NCI-H460 (cell line): Measurements from ENCODE around the gene PALMD. TPM values are rescaled to one million over a fixed set of nuclear protein-coding genes. Genes with fewer than 3 reads are reported as not detected.
A peak's percentile ranks its signal among the peaks of the same experiment; 100 is the strongest.

Source experiments
- DNase-seq: peaks from one replicate; pipeline ENCODE4 v3.0.0-alpha.2; 2016; ENCODE audit warnings: low read depth; ENCODE audit errors: extremely low read depth
- total RNA-seq: library from RNA; depleted of rRNA; stranded (reverse); fragments of >200 nt; shearing (Covaris generic); gene quantifications from 2 replicates; pipeline ENCODE4 v1.2.3, GENCODE V29; 2014

Gene PALMD
- total RNA-seq, 1 experiment from 2014 or later, result 5.2 TPM

DNA sequence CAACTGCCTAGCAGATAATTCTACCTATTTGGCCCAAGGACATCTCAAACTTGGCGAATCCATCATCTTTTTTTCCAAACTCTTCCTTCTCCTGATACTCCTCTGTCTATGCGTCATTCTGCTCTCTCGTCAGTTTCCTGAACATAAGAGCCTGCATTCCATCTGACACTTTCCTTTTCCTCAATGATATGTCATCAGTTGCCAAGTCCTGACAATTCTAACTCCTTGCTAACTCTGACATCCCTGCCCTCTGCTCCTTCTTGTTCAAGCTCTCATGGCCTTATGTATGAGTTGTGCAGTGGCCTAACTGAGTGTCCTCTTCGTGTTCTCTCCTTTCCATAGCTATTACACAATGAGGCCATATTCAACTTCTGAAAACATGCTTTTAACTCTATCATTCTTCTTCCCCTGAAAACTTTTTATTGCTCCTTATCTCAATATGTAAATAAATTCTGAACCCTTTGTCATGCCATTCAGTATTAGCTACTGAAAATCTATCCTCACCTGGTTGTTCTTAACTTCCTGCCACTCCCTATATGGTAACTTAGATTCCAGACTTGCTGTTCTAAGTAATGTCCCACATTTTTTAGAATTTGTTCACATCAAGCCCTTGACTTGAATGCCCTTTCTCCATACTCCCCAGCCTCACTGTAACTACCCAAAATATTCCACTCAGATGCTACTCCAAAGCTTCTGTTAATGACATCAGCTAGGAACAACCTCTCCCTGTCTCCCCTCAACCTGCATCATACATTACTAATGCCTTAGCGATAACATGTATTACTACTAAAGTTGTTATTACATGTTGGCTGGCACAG is 11.5 kb downstream of the PALMD start:
- no peak for DNase-seq

DNA sequence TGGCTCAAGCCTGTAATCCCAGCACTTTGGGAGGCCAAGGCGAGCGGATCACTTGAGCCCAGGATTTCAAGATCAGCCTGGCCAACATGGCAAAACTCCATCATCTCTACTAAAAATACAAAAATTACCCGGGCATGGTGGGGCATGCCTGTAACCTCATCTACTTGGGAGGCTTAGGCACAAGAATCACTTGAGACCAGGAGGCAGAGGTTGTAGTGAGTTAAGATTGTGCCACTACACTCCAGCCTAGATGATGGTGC is 12.0 kb downstream of the PALMD start:
- DNase-seq, result no peak

DNA sequence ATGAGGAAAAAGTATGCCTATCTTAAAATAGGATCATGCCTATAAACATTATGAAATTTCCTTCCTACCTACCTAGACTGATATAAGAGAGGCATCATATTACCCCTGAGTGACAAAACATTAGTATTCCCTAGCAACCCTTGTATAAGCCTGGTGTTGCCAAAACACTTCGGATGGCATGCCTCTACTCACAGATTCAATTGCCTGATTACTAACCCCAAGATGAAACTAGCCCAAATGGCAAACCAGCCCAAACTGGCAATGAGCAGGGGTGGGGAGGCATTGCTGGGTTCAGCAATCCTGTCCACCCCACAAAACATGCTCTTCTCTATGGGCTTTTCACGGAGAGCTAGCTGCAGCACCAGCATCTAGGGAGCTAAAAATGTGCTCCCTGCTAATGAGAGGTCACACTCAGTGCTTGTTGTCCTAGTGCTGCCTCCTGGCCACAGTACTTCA is 13.9 kb downstream of the PALMD start:
- DNase-seq, result no peak

DNA sequence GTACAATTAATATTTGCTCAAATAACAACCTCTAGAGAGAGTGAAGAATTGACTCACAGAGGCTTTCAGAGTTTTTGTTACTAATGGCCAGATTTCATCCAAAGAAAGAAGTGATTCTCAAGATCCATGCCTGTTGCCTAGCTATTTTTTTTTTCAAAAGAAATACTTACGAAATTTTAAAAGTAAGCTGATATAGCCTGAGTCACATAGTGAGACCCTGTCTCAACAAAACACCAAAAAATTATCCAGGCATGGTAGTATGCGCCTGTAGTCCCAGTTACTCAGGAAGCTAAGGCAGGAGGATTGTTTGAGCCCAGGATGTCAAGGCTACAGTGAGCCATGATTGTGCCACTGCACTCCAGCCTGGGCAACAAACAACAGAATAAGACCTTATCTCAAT is 14.6 kb downstream of the PALMD start:
- DNase-seq, result no peak

DNA sequence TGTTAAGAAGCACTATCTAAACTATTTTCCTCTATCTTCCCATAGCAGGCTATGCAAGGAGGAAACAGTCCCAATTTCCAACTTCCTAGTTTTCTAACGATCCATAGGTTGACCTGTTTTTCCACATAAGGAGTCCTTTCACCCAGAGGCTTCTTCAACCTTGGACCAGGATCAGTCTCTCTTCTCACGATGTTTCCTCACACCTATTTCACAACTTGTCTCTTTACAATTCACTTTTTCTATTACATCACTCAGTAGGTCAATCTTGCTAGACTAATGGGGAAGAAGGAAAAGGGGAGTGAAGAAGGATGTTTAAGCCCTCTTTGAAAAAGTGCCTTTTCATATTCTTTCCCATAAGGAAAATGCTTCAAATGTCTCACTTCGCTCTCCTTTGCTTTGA is 15.9 kb downstream of the PALMD start:
- DNase-seq, result peak; percentile 59

DNA sequence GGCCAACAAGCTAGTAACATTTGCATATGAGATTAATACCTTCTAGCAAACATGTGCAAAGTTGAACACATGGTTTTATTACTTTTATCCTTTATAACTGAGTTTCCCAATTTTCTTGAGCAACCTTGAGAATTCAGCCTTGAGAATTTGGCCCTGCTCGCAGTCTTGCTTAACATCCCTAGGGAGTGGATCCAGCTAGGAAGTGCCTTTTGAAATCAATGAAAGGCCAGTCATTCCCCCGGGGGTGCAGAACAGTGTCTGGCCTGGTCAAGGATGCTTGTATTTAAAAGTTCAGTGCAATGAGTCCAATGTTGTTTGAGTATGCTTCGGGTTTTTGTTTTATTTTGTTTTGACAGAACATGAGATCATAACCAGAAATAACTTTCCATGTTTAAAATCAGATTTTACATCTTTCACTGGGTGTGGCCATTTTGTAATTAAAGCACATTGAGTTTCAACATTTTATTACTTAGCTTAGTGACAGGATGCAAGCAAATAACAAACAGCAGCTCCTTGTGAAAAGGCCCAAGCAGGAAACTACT is 16.7 kb downstream of the PALMD start:
- peak; percentile 81 for DNase-seq

DNA sequence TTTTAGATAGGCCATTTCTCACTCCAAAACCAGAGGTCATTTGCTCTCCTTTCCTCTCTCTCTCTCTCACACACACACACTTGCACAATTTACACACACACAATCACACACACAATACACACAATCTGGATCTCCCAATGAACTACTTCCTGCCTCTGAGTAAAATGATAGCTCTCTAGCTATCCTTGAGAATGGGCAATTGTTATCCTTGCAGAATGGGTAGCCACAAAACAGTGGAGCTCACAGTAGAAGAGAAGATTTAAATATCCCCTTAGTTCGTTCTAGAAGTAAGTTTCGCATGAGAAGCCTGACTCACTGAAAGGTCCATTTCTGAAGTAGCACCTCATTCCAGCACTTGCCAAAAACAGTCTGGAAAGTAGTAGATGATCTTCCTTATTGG is 17.6 kb downstream of the PALMD start:
- no peak for DNase-seq

DNA sequence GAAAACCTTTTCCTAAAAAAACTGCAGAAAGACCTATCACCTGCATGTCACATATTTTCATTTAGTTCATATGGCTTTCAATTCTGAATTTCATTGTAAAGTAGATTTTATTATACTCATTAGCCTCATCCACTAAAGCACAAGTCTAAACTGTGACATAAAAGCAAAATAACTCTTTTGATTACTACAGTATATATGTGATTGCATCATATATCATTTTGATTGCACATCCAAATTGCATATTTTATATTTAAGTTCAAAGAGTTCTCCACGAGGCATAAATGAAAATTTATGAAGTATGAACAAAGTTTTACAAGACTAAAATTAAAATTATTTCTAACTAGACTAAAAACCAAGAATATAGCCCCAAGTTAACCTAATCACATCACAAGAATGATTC is 19.3 kb downstream of the PALMD start:
- no peak for DNase-seq

DNA sequence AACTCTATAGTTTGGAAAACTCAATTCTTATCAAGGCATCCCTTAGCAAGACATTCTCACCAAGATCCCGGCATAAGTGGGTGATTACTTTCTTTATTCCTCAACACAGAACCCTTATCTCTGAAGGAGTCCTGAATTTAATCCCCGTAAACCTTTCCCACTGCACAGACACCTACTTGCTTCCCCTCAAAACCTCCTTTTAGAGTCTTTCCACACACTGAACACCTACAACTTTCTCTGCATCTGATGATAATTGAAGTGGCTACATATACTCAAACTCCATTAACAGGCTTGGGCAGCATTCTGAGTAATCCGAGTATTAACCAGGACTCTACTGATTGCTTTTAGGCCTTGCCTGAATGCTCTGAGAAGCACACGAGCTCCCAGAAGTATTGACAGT is 23.5 kb downstream of the PALMD start:
- DNase-seq, result no peak

DNA sequence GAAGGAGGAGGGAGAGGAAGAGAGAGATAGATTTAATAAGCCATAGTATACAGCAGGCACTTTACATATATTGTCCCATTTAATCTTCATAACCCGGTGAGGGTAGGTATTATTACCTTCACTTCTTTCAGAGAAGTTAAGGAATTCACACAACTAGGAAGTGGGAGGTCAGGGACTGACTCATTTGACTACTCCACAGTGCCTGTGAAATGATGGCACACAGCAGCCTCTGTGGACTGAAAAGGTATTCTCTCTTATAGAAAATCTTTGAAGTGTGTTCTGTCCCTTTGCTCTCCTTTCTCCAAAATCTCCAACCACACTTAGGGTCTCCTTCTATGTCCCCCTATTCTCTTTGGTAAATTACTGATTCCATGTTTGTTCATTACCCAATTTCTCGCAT is 23.9 kb downstream of the PALMD start:
- DNase-seq, result no peak

DNA sequence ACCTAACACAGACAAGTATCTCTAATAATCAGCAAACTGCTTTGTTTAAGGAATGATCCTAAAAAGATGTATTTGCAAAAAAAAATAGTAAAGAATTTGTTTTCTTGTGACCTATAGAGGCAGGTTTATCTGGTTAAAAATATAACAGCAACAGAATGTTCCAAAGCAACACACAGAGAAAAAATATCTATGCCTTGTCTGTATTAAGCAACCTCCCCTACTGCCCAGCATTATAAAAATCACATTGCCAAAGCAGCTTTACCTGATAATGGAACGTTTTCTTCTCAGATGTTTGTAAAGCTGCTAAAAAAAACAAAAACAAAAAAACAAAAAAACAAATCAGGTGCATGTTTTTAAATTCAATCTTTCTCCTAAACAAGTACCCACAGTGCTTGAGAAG is 24.7 kb downstream of the PALMD start:
- no peak for DNase-seq

DNA sequence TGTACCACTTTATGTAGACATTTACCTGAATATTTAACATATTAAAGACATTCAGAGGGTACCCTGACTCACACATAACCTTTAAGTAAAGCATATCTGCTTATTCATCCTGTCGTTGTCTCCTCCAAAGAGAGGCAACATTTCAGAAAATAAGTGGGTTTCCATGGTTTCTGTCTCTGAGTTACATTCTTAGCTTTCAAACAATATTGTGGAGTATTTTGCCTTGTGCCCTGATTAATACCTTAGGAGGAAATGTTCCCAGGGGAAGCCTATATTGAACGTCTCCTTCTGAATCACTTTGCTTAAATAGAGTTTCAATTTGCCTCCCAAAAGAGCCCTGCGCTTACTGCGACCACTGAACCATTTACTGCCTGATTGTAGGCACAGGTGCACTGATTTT is 26.1 kb downstream of the PALMD start:
- DNase-seq, result no peak

DNA sequence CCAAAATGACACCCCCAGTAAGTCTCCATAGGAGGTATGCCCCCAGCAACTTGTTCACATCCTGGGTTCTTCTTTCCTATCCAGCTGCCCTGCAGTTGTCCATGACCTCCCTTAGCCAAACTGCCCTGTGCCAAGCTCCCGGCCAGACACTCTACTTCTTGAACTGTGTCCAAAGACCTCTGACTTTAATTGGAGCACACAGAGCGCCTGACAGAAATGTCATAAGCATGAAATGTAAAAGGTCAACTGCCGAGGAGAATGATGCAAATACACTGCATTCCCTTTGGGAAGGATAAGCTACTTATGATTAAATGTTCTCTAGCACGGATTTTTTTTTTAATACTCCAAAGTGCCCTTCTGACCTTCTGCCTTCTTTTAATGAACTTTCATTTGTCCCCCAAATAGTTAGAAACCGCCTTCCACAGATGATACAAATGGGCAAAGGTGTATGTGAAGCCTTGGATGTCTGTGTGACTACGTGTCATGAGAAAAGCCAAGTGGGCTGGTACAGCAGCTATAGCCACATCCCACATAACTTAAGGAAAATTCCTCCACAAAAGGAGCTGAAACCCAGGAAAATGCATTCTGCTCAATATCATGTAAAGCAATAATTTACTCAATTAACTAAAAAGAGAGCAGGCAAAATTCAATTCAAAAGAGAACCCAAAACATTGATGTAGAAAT is 26.8 kb downstream of the PALMD start:
- DNase-seq, result no peak

DNA sequence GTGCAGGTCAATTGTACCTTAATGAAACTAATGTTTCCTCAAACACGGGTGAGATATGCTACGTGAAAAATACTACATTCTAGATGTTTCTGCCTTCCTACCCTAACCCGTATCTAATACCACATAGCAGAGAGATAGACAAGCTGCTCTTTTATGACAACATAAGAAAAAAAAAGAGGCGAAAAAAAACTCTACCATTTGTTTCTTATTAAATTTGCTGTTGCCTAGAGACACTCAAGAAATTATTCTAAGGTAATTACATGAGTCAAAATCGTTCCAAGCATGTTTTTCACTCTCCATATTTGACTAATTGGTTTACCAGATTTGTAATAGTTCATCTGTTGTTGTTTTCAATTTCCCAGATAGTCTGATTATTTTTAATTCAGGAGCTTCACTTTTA is 27.4 kb downstream of the PALMD start:
- DNase-seq, result no peak

DNA sequence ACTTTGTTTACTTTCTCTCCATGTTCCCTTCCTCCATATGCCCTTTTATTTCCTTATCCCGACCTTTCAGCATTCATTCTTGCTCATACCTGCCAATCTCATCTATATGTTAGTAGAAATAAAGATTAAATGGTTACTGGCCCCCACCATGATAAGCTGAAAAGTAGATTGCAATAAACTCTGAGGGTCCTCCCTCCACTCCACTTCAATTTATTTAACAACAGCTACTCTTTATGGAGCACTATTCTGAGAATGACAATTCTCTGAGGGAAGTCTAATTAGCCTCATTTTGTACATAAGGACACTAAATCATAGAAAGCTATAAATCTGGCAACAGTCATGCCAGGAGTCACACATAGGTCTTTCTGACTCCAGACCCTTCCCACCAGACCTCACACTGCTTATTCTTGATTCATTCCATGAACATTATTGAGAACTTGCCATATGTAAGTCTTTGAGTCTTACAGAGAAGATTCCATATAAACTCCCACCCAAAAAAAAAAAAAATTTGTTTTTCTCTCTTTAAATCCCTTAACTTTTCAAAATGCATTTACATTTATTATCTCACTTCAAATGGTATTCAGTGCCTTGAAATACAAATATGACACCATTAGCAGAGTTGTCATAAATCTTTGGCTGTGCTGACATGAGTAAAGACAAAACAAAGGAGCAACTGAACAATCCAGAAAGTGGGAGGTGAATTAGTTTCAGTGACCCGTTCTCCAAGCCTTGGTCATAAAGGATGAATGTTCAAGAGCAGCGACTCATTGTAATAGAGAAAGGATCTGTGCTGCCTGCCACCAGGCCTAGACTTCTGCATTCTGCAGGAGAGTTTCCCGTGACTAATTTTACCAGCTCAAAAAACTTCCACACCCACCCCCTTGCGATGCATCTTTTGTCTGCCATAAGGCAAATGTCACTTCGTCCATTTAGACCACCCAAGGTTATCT is 28.5 kb downstream of the PALMD start:
- DNase-seq, result no peak

DNA sequence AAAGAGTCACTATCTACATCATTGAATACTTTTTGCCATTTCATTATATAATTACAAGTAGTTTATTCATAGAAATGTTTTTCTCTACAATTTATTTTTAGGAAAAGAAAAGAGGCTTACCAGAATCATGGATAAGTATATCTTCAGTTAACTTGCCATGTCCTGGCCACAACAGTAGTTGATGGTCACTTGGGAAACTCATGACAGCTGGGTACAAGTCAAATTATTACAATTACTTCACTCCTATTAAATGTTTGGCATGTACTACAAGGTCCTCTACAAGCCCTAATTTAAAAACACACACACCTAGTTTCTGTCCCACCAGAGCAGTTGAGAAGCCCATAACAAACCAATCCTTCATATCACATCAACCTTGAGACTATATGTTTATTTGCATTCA is 29.4 kb downstream of the PALMD start:
- DNase-seq, result no peak

DNA sequence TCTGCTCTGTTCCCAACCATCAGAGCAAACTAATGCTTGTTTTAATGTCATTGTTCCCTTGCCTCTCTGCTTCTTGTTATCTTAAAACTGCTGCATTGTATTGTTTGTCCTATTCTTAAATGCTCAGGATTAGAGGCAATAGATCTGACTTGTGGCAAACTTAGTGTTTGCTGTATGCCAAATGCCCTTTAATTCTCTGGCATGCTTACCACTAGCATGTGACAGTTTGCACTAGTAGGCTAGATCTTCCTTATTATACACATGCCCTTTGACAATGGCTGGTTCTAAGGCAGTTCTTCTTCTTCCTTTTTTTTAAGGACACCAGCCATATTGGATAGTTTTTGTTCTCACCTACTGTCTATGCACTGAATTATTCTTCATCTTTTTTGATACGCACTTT is 30.1 kb downstream of the PALMD start:
- no peak for DNase-seq

DNA sequence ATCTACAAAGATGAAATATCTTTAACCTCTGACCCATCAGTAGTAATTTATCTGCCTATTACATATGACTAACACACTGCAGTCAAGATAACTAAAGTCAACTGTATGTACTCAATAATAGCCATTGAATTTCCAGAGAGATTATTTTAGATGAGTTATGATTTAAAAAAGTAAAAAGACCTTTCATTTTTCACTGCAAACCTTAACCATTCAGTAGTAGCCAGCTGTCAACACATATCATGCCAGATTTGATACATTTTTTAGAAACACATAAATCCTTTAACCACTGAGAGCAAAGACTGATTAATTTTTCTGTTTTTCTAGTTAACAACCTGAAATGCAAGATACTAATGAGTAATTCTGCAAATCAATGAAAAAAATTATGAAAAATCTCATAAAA is 31.0 kb downstream of the PALMD start:
- DNase-seq, result no peak

DNA sequence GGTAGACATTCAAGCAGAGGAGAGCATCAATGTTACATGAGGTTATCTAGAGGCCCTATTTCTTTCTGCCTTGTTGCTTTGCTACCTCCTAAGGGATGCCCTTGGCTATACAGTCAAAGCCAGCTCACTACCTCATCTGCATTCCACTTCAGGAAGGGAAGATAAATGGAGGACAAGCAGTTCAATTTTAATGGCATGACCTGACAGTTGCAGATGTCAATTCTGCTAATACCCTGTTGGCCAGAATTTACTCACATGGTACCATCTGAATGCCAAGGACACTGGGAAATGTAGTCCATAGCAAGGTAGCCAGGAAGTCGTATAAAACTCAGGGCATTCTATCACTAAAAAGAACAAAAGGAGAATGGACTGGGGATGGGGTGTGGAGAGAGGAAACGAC is 31.5 kb downstream of the PALMD start:
- DNase-seq, result no peak

DNA sequence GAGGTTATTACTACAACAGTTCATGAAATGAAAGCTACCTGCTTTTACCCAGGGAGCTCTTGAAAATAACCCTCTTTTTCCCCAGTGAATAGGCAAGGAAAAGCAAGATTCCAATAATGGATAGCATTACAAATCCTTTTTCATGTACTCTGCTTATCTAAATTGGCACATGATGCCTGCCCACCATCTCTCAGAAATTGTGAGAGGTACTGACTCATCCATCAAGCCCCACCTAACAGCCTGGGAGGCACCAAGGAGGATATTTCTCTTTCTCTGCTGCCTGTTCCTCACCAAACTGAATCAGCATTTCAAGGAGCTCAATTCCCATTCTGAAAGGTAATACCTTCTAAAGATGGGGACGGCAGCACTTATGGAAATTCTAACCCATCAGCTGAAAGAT is 34.4 kb downstream of the PALMD start:
- DNase-seq, result no peak

DNA sequence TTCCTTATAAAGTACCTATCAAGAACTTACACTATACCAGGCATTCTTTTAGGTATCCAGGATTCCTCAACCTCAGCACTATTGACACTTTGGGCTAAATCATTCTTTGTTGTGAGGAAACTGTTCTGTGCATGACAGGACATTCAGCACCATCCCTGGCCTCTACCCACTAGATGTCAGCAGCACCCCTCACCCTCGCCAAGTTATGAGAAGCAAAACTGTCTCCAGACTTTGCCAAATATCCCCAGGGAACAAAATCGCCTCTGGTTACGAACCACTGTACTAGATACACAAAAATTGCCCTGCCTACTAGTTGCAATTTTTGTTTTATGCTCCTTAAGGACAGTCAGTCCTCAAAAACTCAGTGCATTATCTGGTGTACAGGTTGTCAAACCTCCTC is 35.7 kb downstream of the PALMD start:
- peak; percentile 58 for DNase-seq
